ENCODE results near the gene LCK.
A peak's percentile ranks its signal among the peaks of the same experiment; 100 is the strongest.

The LCK gene

DNA sequence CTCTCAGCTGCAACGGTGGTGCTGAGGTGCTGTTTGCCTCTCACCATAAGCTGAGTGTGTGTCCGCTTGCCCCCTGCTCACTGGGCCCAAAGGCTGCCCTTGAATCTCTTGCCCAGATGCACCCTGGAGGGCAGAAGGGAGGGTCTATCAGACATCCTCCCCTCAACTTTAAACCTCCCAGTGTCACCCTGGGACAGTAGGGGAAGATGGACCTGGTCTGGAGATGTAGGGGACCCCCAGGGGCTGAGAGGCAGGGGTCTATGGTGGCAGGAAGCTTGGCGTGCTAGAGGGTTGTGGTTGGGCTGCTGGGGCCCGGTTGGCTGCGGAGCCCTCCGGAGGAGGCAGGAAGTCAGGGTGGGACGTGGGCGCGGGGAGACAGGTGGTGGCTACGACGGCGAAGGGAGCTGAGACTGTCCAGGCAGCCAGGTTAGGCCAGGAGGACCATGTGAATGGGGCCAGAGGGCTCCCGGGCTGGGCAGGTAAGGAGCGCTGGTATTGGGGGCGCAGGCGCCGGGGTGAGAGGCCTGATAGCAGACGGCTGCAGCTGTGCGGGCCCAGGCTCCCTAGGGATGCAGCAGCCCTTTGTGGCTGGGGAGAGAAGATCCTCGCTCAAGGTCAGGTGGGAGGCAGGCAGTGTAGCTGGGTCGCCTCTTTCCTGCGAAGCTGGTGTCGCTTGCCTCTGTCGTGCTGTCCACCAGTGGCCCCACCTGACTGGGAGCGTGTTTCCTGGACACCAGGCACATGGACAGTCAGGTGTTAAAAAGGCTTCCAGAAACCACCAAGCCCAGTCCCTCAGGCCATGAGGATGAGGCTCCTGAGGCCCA lies at the start of gene LCK:
Gene LCK (plus strand): TSS at position 373 of the 824 bp plus-strand sequence. CDS start 23,065 bp downstream, outside the sequence.
- no peak for DNase-seq (ENCODE audit: low spot score)

DNA sequence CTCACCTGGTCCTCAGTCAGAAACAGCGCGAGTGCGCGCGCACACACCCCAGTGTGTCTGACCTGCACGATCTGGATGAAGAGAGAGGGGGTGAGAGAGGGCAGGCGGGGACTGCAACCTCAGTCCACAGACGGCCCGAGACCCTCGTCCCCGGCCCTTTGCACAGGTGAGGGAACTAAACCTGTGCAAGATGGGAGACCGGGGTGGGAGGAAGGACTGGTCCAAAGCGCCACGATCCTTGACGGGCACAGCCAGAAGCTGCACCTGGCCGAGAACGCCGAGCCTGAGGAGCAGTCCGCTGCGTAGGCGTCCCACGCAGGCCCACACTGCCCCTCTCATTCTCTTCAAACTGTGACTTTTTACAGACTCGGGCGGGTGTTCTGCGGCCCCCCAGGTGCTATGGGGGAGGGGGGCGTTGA lies 46.1 kb upstream of the LCK start:
- no peak for DNase-seq (ENCODE audit: low spot score)

DNA sequence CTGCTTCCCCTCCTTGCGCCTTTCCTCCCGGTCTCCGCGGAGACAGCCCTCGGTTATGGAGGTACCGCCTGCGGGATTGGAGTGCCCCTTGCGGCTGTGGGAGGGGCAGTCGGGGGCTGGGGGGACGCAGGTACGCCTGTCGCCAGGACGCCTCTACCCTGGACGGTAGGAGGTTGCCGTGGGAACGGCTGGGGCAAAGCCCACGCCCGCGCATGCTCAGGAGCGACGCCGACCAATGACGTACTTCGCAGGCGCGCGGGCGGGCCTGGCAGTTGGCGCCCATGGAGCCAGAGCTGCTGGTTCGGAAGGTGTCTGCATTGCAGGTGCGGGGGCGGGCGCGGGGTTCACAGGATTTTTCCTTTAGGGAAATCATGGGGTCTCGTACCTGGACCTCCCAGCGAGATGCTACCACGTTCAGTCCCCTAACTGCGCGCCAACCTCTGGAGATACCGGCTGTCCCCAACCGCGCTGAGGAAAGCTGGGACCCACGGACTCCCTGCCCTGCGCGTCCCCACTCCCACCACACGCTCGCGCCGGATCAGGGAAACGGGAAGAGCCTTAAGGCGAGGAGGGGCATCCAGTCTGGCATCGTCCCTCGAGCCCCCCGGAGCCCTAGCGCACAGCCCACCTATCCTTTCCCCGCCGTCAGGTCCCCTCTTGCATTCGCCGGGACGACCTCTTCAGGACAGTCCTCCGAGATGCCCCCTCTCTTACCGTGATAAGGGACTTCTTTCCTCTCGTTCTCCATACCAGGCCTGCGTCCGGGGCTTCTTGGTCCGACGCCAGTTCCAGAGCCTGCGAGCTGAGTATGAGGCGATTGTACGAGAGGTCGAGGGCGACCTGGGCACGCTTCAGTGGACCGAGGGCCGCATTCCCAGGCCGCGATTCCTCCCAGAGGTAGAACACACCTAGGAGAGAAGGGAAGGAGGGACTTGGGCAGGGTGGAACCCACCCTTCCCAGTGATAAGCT lies 45.4 kb upstream of the LCK start, which contains the start of gene IQCC:
Gene IQCC (plus strand): TSS at position 271 of the 970 bp plus-strand sequence. CDS start 11 bp downstream, at position 282.
- peak; percentile 96 for DNase-seq (ENCODE audit: low spot score)

DNA sequence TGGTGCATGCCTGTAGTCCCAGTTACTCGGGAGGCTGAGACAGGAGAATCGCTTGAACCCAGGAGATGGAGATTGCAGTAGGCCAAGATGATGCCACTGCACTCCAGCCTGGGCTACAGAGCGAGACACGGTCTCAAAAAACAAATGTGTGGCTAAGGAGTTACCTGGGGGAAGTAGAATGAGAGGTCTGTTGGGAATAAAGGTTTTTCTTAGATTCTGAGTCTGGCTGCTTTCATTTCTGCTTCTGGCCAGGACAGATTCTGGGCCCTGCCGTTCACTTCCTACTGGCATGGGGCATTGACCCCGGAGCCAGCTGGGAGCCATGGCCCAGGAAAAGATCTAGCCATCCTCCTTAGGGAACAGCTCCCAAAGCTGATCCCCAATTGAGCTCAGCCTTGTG lies 42.6 kb upstream of the LCK start:
- no peak for DNase-seq (ENCODE audit: low spot score)

DNA sequence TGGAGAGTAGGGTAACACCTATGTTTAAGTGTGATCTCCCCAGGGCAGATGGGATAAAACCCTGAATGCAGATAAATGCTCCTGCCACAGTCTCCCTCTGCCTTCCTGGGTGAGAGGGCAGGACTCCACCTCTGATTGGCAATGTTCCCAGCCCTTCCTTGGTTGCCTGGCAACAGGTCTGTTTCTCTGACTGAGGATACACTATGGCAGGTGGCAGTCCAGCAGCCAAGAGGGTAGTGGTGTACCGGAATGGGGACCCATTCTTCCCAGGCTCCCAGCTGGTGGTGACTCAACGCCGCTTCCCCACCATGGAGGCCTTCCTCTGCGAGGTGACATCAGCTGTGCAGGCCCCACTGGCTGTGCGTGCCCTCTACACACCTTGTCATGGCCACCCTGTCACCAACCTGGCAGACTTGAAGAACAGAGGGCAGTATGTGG lies 42.2 kb upstream of the LCK start, which contains the start of gene DCDC2B:
Gene DCDC2B (plus strand): TSS at position 199 of the 438 bp plus-strand sequence. CDS start 5 bp downstream, at position 204.
- no peak for DNase-seq (ENCODE audit: low spot score)

DNA sequence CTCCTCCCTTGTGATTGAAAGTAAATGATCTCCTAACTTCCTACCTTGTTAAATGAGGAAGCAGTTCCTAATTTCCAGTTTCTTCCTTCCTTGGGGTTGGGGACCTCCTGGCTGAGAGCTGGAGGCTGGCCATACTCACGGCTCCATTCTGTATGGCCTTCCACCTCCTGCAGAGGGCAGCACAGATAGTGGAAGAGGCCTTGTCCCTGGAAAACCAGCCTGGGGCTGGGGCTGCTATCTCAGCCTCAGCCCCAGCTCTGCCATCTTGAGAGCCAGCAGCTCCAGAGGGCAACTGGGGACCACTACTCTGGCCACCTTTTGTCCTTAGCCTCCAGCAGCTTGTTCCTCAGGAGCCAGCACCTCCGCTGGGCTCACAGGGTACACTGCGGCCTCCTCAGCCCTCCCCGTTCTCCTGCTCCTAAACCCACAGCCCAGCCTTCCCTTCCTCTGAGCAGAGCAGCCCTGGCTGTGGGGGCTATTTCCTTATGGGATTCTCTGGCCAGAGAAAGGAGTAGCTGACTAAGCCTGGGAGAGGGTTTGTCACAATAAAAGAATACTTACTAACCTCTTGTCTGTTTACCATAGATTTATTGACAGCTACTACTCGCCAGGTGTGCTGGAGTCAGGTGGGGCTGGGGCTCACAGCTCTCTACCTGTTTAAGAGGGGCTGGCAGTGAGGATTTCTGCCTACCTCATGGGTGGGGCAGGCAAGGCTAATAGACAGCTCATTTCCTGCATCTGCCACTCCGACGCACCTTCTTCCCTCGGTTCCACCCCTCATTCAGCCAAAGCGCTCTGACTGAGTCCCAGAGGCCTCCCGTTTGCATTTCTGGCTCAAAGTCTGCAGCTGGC lies 35.2 kb upstream of the LCK start:
- peak; percentile 81 for DNase-seq (ENCODE audit: low spot score)

DNA sequence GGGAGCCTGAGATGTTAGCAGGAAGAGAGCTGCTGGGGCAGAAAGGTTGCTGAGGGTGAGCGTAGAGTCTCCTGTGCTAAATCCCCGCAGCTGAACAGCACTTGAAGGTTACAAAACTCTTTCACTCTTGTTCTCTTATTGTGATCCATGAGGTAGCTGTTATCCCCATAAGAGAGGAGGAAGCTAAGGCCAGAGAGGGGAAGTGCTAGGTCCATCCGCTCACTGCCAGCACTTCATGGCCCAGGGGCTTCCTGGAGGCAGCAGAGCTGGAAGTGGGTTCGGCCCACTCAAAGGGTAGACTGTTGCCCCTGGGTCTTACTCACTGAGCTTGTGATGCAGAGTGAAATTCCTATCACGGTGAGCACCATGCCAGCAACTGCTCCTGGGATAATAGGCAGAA lies 34.5 kb upstream of the LCK start:
- DNase-seq (ENCODE audit: low spot score), result no peak

DNA sequence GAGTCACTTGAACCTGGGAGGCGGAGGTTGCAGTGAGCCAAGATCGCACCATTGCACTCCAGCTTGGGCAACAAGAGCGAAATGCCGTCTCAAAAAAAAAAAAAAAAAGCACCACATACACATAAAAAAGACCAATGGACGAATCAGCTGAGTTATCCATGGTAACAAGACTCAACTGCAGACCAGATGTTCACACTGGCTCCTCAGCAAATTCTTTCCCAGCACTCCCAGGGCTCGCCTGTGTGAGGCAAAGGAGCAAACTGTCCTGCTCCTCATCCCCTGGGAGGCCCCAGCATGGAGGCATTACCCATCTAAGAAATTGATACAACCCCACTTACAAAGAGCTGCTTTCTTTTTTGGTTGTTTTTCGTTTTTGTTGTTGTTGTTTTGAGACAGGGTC lies 32.0 kb upstream of the LCK start:
- peak; percentile 58 for DNase-seq (ENCODE audit: low spot score)

DNA sequence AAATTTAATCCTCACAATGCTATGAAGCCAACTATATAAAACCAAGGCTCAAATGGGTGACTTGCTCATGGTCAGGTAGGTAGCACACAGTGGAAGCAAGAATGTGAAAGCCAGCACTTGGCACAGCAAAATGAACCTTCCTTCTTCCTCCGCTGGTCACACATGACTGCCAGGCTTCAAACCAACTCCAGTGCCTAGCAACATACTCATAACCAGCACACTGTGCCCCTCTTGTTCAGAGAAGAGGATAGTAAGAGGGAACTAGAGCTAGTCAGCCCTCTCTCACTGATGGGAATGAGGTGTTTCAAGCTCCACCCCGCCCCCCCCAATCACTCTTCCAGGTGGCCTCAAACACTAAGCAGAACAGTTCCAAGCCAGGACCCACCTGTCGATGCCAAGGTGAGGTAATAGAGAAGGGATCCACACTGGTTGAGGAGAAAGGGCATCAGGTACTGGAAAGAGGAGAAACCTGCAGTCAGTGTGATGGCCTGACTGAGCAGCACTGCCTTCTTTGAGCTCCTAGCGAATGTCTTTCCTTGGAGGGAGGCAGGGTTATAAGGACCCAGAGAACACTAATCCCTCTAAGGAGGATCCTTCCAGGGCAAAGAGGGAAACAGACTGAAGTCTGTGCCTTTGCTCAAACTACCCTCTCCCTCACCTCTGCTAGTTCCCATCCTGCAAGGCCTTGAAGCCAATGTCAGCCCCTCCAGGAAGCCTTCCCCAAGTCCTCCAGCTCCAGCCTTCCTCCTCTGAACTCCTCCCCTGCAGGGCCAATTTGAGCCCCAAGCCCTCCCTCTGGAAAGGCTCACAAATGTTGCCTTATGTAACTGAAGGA lies 30.1 kb upstream of the LCK start:
- no peak for DNase-seq (ENCODE audit: low spot score)

DNA sequence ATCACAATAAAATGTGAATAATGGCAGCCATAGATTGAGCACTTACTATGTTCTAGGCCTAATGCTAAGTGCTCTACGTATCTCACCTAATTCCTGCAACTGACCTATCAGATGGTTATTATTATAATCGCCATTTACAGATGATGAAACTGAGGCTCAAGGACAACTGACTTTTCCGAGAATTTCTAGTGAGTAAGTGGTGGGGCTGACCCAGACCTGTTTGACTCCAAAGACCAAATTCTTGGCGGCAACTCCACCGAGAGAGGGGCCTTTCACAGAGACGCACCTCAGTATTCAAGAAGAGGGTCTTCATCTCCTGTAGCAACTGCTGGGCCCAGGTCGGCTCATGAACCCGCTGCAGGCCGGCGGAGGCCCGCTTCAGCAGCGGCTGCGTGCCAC lies 29.5 kb upstream of the LCK start:
- no peak for DNase-seq (ENCODE audit: low spot score)

DNA sequence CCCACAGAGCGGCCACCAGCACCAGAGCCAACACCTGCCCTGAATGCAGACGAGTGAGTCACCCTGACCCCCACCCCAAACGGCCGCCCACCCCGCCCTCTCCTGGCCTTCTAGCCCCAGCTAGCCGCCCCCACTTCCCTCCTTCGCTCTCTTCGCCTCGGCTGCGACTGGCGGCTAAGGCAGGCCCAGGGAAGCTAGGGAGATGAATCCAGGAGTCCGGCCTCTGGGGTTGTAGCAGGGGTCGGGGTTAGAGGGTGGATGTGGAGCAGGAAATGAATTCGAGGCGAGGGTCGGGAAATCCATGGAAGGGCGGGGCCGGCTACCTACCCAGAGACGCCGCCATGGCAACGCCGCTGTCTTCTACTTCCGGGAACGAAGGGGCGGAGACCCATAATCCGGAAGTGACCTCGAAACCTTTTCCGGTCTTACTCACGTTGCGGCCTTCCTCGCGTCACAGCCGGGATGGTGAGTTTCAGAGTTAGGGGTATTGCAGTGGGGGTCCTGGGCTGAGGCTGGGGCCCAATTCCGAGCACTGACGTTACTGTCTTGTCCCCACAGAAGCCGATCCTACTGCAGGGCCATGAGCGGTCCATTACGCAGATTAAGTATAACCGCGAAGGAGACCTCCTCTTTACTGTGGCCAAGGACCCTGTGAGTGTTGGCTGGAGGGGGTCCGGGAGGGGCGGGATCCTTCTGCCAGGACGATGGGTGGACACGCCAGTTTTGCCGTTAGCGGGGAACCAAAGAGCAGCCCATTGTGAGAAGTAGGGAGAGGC lies 28.9 kb upstream of the LCK start, which contains the start of the genes EIF3I and TMEM234:
Gene EIF3I (plus strand): TSS at position 428 of the 776 bp plus-strand sequence. CDS start 35 bp downstream, at position 463.
Gene TMEM234 (minus strand): TSS at position 374 of the 776 bp plus-strand sequence. CDS start 31 bp downstream, at position 343.
- peak; percentile 95 for DNase-seq (ENCODE audit: low spot score)

DNA sequence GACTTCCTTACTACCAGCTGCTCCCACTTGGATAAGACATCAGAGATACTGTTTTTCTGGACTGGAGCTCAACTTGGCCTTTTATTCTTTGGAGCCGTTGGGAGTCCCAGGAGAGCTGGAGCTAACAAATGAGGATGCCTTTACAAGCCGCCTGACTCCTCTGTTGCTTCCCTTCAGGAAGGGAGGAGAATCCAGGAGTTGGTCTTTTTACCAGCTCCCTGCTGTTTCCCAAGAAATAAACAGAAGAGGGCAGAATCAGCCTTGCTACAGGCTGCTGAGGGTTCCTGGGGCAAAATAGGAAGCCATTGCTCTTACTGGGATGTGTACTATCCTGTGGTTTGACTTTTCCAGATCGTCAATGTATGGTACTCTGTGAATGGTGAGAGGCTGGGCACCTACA lies 27.4 kb upstream of the LCK start:
- DNase-seq (ENCODE audit: low spot score), result no peak

DNA sequence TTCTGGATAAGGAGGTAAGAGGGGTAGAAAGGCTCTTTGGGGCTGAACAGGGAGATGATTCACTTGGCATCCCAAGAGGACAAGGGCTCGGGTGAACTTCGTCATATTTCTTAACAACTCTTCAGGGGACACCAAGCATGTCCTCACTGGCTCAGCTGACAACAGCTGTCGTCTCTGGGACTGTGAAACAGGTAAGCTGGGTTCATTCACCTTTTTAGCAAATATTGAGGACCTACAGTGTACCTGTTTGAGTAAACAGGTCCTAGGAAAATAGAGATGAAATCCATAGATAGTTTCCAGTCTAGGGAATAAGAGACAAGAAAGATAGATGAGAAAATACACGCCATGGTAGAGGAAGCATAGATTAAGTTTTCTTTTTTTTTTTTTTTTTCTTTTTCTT lies 26.8 kb upstream of the LCK start:
- no peak for DNase-seq (ENCODE audit: low spot score)

DNA sequence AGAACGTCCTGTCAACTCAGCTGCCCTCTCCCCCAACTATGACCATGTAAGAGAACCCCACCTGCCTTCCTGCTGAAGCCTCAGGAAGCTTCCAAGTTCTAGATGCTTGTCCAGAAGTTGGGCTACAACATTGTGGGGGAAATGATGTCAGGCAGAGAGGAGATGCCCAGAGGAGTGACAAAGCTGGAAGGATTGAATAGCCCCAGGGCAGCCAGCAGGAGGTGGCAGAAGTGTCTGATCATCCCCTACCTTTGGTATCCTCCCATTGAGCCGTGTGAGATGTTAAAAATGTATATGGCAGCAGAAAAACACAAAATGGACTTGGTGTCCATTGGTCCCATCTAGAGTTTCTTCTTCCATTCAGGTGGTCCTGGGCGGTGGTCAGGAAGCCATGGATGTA lies 22.3 kb upstream of the LCK start:
- no peak for DNase-seq (ENCODE audit: low spot score)

DNA sequence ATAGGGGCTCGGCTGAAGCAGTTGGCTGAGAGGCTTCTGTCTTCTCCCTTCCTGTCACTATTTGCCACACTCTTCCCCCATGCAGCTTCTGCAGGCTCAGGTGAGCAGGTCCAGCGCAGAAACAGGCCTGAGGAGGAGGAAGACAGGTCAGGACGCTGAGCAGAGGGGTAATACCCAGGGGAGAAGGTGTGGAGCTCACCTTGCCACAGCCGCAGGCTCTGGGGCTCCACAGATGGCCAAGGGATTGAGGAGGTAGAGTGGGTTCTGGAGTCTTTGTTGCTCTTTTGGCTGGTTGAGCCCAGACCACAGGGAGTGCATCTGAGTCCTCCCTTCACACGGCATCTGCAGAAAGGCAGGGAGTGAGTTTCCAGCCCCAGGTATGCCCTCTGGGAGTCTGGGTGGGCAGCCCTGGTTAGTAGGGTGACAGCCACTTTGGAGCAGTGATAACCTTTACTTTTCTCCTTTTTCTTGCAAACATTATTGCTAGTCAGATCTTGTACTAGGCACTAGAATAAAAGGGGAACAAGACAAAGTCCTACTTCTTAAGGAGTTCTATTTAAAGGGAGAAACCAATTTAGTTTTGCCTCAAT lies 19.1 kb upstream of the LCK start:
- no peak for DNase-seq (ENCODE audit: low spot score)

DNA sequence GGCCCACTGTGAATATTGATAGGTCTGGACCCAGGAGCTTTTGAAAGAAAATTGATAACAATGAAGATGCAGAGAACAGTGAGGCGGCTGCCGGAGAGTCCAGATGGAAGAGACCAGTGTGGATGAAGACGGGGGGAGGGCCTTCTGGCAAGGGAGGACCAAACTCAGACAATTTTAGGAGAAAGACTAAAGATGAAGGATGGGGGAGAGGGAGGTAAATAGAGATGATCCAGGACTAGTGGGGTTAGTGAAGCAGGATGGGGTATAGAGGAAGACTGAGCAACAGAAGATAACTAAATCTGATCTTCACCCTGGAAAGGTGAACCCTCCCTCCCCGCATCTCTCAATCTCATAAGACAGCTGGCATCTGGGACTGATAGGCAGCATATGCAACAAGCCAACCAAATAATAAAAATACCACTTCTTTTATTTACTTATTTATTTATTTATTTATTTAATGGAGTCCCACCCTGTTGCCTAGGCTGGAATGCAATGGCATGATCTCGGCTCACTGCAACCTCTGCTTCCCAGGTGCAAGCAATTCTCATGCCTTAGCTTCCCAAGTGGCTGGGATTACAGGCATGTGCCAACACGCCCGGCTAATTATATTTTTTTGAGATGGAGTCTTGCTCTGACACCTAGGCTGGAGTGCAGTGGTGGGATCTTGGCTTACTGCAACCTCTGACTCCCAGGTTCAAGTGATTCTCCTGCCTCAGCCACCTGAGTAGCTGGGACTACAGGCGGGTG lies 18.3 kb upstream of the LCK start:
- DNase-seq (ENCODE audit: low spot score), result no peak

DNA sequence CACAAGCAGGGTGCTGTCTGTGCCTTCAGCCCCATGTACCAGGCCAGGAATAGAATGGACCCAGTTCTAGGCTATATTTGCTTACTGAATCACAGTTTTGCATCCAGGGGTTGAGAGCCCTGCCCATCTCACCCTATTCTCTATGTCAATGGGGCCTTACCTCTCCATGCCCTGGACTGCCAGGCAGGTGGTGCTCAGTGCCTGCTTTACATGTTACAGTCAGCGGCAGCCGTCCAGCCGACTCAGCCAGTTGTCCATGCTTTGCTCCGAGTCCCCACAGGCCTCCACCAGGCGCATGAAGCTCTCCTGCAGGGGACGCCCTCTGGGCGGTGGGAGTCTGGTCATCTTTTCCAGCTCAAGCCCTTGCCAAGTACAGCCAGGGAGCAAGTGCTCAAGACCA lies 16.3 kb upstream of the LCK start:
- DNase-seq (ENCODE audit: low spot score), result no peak

DNA sequence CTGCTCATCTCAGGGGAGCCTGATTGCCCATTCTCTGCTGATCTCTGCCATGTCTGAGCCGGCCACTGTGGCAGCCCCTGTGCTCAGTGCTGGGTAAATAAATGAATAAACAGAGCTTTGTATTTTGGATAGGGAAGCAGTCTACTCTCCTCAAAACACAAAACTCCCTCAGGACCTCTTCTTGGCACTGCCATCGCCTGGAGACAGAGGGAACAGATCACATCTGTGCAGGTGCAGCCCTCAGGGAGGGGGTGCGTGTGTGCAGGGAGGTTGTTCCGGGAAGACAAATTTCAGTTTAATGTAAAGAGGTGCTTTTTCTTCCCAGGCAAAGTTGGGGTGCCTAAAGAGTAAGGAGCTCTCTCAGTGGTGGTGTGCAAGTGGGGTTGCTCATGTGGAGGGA lies 11.7 kb upstream of the LCK start:
- no peak for DNase-seq (ENCODE audit: low spot score)

DNA sequence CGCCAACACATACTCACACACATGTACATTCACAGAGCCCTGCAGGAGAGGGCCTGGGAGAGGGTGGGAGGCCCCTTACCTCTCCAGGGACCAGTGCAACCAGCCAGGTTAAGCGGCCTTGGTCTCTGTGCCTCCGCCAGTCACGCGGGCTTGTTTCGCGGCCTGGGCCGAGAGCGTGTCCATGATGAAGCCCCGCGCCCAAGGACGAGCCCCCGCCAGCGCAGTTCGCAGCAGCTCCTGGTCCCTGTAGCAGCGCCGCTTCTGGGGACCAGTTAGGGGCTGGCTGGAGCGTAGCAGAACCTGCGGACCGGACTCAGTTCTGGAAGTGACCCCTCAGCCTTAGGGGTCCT lies 11.3 kb upstream of the LCK start:
- no peak for DNase-seq (ENCODE audit: low spot score)
